NCI-H2196 treated with DMSO at 0.1 percent for 48 hours (cell line): Measurements from ENCODE around the gene ATP13A3.

Experiments used
- DNase-seq: peaks from one replicate; lab custom pipeline; 2025; ENCODE audit not compliant: unreplicated experiment; lab: John Stamatoyannopoulos, UW

ATP13A3 gene

GRCh38 chr3:194374935-194375334 is 111.9 kb downstream of the ATP13A3 start:
- no peak for DNase-seq

- no peak for DNase-seq
Measured at GRCh38 chr3:194373899-194374298, 112.9 kb downstream of the ATP13A3 start.

GRCh38 chr3:194373028-194373427 is 113.8 kb downstream of the ATP13A3 start:
- DNase-seq = no peak

GRCh38 chr3:194370753-194371152 is 116.0 kb downstream of the ATP13A3 start:
- DNase-seq = no peak

- DNase-seq = no peak
Measured at GRCh38 chr3:194369522-194370279, 117.1 kb downstream of the ATP13A3 start, which contains the start of gene LRRC15. LRRC15 (minus strand) TSS chr3:194369743; CDS start chr3:194361043, 8,700 bp downstream.

GRCh38 chr3:194368918-194369317 is 117.9 kb downstream of the ATP13A3 start:
- no peak for DNase-seq

- no peak for DNase-seq
Measured at GRCh38 chr3:194367992-194368841, 118.6 kb downstream of the ATP13A3 start.

GRCh38 chr3:194365978-194366490 is 120.8 kb downstream of the ATP13A3 start:
- no peak for DNase-seq

- DNase-seq = no peak
Measured at GRCh38 chr3:194365526-194365925, 121.3 kb downstream of the ATP13A3 start.

GRCh38 chr3:194364652-194365434 is 122.0 kb downstream of the ATP13A3 start:
- DNase-seq = no peak

GRCh38 chr3:194364314-194364651 is 122.5 kb downstream of the ATP13A3 start:
- DNase-seq = no peak

GRCh38 chr3:194360568-194360967 is 126.2 kb downstream of the ATP13A3 start:
- DNase-seq = no peak

GRCh38 chr3:194357681-194358080 is 129.1 kb downstream of the ATP13A3 start:
- no peak for DNase-seq

GRCh38 chr3:194355379-194355778 is 131.4 kb downstream of the ATP13A3 start:
- DNase-seq = no peak

- DNase-seq = no peak
Measured at GRCh38 chr3:194354315-194354714, 132.5 kb downstream of the ATP13A3 start.
